Left lobe of liver (tissue), 2 donors: ENCODE data around the gene APBA2. TPM values are rescaled to one million over a fixed set of nuclear protein-coding genes. Genes with fewer than 3 reads are reported as not detected.

Source experiments
- ATAC-seq: fragments of 200-7000 bp; cut with Tn5 transposase; one replicate; pipeline ENCODE4 v1.9.1; 2020; ENCODE audit warnings: mild to moderate bottlenecking, moderate library complexity
- DNase-seq: peaks from one replicate; pipeline ENCODE4 v3.0.0-alpha.2; 2020; ENCODE audit warnings: low spot score
- total RNA-seq: library from RNA; stranded (reverse); gene quantifications from one replicate; pipeline ENCODE4 v1.2.1, GENCODE V29; 2021
- donor health status: DM: no; HTN: no; CAD: no; lungs with moderate emphysema.
- donor health status: DM: no; HTN: yes; CAD: no.

Gene APBA2
- total RNA-seq, 1 donor from 2014 or later, result 0.28 TPM

GRCh38 chr15:28979208-28979841, 93.6 kb downstream of the APBA2 start:
- no peak for DNase-seq
- ATAC-seq, result no peak

GRCh38 chr15:28980709-28981350, 95.1 kb downstream of the APBA2 start:
- ATAC-seq, result no peak

DNA sequence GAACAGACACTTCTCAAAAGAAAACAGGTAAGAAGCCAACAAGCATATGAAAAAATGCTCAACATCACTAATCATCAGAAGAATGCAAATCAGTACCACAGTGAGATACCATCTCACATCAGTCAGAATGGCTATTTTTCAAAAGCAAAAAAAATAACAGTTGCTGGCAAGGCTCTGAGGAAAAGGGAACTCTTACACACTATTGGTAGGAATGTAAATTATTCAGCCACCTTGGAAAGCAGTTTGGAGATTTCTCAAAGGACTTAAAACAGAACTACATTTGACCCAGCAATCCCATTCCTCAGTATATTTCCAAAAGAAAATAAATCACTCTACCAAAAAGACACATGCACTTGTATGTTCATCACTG, 95.6 kb downstream of the APBA2 start:
- ATAC-seq (no peak), DNase-seq (no peak)

More at GRCh38 chr15:28980709-28981350, 95.1 kb downstream of the APBA2 start:
- DNase-seq, result no peak

DNA sequence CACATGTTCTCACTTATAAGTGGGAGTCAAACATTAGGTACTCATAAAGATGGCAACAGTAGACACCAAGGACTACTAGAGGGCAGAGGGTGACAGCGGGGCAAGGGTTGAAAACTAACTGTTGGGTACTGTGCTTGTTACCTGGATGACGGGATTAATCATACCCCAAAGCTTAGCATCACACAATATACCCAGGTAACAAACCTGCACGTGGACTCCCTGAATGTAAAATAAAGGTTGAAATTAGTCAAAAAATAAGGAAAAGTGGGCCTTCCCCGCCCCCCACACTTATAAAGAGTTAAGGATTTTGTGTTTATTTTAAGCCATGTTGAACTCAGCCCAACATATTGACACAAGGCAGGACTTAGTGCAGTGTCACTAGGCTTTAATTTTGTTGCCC, 96.1 kb downstream of the APBA2 start:
- no peak for ATAC-seq
- DNase-seq, result no peak

DNA sequence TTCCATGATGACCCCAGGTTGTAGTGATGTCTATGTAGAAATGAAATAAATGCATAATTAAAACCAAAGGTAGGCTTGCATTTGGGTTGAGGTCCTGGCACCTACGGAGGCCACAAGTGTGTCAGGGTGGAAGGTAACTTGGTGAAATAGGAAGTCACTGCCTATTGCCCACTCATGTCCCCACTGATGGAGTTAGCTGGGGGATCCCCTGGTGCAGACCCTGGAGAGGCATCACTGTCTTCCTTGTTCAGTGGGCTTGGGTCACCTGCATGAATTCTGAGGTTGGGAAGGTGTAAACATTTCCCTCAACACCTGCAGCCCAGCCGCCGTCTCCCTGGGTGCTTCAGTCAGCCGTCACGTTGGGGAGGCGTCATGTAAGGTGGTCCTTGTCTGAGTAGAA, 97.1 kb downstream of the APBA2 start:
- DNase-seq (no peak), ATAC-seq (no peak)

- ATAC-seq, result no peak
- DNase-seq, result no peak
These were observed 97.9 kb downstream of the APBA2 start for GRCh38 chr15:28983432-28984311.

DNA sequence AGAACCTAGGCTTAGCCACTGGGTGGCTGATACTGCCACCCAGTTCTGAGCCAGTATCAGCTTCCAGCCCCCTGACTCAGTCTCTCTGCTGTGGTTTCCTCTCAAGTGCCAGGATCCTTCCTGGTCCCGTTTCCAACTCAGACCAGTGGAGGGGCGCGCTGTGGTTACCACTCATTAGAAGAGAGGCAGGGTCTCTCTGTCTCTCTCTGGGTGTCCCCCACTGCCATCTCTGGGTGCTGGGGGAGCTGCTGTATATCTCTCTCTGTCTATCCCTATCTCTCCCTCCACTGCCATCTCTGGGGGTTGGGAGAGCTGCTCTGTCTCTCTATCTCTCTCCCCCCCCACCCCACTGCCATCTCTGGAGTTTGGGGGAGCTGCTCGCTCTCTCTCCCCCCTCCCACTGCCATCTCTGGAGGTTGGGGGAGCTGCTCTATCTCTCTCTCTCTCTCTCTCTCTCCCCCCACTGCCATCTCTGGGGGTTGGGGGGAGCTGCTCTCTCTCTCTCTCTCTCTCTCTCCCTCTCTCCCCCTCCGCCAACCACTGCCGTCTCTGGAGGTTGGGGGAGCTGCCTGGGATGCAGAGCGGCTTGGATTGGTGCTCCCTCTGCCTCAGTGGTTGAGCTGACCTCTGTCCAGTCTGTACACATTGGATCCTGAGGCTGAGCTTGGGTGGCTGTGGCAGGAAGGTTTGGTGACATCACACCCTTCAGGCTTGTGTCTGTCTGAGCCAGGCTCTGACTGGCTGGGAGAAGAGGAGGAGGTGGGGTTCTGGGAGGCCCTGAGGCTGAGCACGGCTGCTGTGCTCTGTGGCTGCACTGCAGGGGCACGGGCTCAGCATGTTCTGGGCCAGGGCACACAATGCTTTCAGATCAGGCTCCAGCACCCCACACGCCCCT, 98.9 kb downstream of the APBA2 start:
- DNase-seq, result no peak
- ATAC-seq, result no peak

DNA sequence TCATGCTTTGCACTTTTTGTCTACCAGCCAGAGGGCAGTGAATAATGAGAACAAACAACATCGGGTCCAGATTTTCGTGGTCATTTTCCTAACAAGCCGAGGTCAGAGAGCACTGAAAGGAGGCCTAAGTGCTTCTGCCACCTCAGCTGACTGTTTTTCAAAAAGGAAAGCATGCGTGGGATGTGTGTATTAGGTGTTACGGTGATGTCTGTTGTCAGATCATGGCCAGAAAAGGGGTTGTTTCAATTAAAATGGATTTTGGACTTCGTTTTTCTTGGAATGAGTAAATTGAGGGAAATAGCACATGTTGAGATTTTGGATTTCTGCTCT, 99.5 kb downstream of the APBA2 start:
- no peak for ATAC-seq

DNA sequence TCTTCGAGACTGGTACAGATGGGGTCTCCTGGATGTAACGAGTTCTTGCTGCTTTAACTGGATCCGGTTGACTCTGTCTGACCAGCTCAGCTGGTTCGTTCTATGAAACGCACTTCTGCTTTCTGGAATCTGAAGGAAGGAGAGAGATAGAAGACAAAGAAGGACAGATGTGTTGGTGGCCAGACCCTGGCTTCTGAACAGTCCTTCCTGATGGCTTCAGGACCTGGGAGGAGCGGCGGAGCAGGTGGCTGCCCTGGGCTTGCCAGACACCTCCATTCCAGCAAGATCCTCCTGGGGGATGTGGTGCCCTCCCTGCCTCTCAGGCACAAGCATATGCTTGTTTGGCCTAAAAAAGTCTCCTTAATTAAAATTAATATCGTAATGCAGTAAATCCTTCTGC, 99.9 kb downstream of the APBA2 start:
- no peak for ATAC-seq
- DNase-seq, result no peak

More for the DNA sequence above, 99.5 kb downstream of the APBA2 start:
- DNase-seq, result no peak

- no peak for DNase-seq
- no peak for ATAC-seq
These were observed 100.3 kb downstream of the APBA2 start for GRCh38 chr15:28986108-28986507.

DNA sequence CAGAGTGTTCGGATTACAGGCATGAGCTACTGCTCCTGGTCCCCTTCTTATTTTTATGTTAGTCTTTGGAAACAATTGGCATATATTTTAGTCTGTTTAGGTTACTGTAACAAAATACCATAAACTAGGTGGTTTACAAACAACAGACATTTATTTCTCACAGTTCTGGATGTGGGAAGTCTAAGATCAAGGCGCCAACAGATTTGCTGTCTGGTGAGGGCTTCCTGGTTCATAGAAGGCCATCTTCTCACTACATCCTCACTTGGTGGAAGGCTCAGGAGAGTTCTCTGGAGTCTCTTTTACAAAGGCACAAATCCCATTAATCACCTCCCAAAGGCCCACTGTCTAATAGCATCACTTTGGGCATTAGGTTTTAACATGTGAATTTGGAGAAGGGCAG, 101.0 kb downstream of the APBA2 start:
- no peak for DNase-seq
- no peak for ATAC-seq

DNA sequence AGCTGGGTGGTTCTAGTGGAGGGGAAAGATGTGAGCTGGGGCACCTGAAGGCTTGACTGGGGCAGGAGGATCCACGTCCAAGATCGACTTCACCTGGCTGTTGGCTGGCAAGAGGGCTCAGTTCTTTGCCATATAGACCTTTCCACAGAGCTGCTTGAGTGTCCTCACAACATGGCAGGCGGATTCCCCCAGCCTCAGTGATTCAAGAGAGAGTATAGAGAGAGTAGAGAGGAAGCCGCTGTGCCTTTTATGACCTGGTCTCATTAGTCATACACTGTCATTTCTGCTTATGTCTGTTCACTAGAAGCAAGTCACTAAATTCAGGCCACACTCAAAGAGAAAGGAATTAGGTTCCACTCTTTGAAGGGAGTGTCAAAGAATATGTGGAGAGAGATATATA, 101.6 kb downstream of the APBA2 start:
- no peak for DNase-seq
- ATAC-seq, result no peak

DNA sequence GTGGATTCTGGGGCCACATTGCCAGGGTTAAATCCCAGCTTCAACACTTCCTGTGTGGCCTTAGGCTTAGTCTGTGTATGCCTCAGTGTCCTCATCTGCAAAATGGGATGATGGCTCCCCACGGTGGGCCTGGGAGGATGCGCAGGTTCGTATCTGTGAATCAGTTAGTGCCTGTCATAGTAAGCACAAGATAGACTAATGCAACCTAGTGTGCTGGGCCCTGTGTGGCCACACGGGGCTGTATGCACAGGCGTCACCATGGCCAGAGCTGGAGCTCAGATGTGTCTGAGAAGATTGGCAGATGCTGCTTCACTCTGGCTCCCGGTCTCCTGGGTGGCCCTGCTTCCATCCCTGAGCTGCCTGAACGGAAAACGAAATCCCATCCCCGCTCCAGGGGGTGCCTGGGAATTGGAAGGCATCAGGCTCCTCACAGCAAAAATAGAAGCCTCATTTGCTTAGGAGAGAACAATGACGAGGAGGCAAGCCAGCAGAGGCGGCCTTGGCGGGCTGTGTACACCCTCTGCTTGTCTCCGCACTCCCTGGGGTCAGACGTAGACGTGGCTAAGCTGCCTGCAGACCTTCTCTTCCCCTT, 103.6 kb downstream of the APBA2 start:
- no peak for DNase-seq

DNA sequence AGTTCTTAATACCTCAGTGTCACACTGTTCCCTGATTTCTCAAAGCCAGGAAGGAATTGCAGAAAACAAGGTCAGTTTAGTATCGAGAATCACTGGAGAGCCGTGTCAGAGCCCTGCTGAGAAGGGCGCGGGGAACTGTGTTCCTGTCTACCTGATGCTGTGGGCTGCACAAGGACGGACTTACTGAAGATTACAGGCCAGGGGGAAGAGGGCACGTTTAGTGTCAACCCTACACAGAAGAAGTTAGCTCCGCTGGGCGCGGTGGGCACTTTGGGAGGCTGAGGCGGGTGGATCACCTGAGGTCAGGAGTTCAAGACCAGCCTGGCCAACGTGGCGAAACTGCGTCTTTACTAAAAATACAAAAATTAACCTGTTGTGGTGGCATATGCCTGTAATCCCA, 104.1 kb downstream of the APBA2 start:
- no peak for DNase-seq
- ATAC-seq, result no peak

More for the DNA sequence above, 103.6 kb downstream of the APBA2 start:
- no peak for ATAC-seq

GRCh38 chr15:28990390-28990789, 104.6 kb downstream of the APBA2 start:
- ATAC-seq (no peak), DNase-seq (no peak)

GRCh38 chr15:28991236-28992171, 105.7 kb downstream of the APBA2 start:
- DNase-seq (no peak), ATAC-seq (no peak)

DNA sequence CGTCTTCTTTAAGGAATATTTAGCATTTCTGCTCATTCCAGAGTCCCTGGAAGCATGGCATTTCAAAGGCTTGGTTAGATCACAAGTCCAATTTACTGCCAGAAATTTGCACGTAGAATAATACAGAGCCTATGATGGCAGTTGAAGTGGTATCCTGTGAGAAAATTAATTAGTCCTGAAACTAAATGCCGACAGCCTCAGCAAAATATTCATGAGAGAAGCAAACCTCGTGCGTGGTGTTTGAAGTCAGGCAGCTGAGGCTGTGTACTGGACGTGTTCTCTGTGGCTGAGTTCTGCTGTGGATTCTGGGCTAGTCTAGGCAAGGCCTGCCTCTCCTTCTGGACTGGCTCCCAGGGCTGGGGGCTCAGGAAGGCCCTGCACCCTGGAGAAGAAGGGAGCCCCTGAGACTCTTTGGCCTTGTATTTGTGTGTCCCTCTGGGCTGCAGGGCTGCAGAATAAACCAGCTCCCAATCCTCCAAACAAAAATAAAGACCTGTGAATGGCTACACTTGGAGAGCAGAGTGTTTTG, 106.6 kb downstream of the APBA2 start:
- DNase-seq, result no peak

DNA sequence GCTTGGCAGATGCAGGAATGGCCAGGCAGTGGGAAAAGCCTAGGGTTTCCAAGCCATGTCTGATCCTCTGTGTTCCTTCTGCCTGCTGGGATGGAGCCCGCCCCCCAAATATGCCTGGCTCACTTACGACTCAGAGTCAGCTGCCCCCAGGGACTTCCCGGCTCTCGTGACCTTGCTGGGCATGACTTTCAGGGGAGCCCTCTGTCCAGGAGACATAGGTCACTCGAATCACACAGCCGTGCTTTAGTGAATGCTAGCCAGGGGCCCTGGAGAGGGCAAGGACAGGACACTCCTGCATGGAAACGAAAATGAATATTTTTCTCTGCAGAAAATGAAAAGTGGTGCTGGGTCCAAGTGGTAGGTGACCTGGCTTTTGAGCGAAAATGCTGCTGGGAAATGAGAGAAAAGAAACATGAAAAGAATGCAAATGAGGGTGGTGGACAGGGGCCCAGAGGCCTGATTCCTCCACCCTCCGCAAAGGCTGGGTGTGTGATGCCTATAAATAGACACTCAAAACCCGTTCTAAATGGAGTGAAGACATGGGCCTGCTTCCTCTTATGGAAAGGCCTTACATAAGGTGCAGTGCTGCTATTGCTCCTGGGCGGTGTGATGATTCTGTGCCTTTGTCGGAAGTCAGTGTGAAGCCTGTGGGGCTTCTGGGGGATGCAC, 107.4 kb downstream of the APBA2 start:
- ATAC-seq (no peak), DNase-seq (no peak)

More for the DNA sequence above, 106.6 kb downstream of the APBA2 start:
- no peak for ATAC-seq

GRCh38 chr15:28993720-28994053, 107.9 kb downstream of the APBA2 start:
- no peak for DNase-seq
- no peak for ATAC-seq
